ENCODE results near the gene FBXL13. TPM values are rescaled to one million over a fixed set of nuclear protein-coding genes. Genes with fewer than 3 reads are reported as not detected.

FBXL13 gene
- total and polyA plus RNA-seq, 2 of the 8 experiments (the other 6 are each of a cell fraction or from before 2014, with no cell fraction given), result 1.2 to 2.8 TPM

GRCh38 chr7:102828286-102828685 is 246.3 kb downstream of the FBXL13 start (continued):
- no peak for TF ChIP-seq GABPA (IDR thresholded peaks at IDR 0.05; ENCODE audit: borderline replicate concordance, insufficient read depth, low read length)

Measured in H1 (cell line).